CD14-positive monocyte (primary cell): Measurements from ENCODE around the gene THSD1. TPM values are rescaled to one million over a fixed set of nuclear protein-coding genes. Genes with fewer than 3 reads are reported as not detected.

ENCODE experiments used
- DNase-seq, 3 donors: peaks; one replicate each; pipeline ENCODE4 v3.0.0-alpha.2; 2011 to 2022
- H2AFZ ChIP-seq: 2 replicates; pipeline ENCODE4 v1.6.0; 2012; ENCODE audit warnings: mild to moderate bottlenecking, low read depth, low read length, inconsistent platforms; ENCODE audit not compliant: insufficient read depth, poor library complexity, severe bottlenecking
- H3K27ac ChIP-seq, 2 donors: 1 replicate in 1 of 2; 2 replicates in 1 of 2; pipeline ENCODE4 v1.5.1; 2012 to 2013; ENCODE audit warnings: low read length in 2 of 2, control low read depth in 1 of 2, inconsistent platforms in 1 of 2, low read depth in 1 of 2, mild to moderate bottlenecking in 1 of 2
- H3K27me3 ChIP-seq, 2 donors: one replicate each; pipeline versions ENCODE4 v1.6.0 to v1.6.1; 2011 to 2013; ENCODE audit warnings: low read length in 2 of 2; ENCODE audit not compliant: control insufficient read depth in 2 of 2, insufficient read depth in 2 of 2
- H3K36me3 ChIP-seq, 2 donors: replicated peaks in 1 of 2; 1 replicate in 1 of 2; 2 replicates in 1 of 2; pipeline versions ENCODE4 v1.5.1 to v1.6.1; 2012 to 2013; ENCODE audit warnings: low read length in 2 of 2, control low read depth in 1 of 2, inconsistent platforms in 1 of 2, mild to moderate bottlenecking in 1 of 2; ENCODE audit not compliant: insufficient read depth in 2 of 2, control insufficient read depth in 1 of 2
- H3K4me1 ChIP-seq, 2 donors: 1 replicate in 1 of 2; 2 replicates in 1 of 2; pipeline versions ENCODE4 v1.5.1 to v1.6.1; 2012 to 2013; ENCODE audit warnings: low read length in 2 of 2, control low read depth in 1 of 2, inconsistent platforms in 1 of 2, mild to moderate bottlenecking in 1 of 2, moderate library complexity in 1 of 2; ENCODE audit not compliant: insufficient read depth in 2 of 2, control insufficient read depth in 1 of 2
- H3K4me2 ChIP-seq: replicated peaks from 2 replicates; pipeline ENCODE3; 2012; ENCODE audit warnings: low read length, moderate library complexity, mild to moderate bottlenecking; ENCODE audit not compliant: poor library complexity, severe bottlenecking; ENCODE audit errors: extremely low read depth
- H3K4me3 ChIP-seq, 3 experiments: fragments of 200-600 bp in 1 of 3; sonication (generic) in 1 of 3; replicated peaks in 1 of 3; 1 replicate in 2 of 3; 2 replicates in 1 of 3; pipeline ENCODE4 v1.5.1; 2011 to 2013; ENCODE audit warnings: low read length in 3 of 3, mild to moderate bottlenecking in 3 of 3, control low read depth in 2 of 3, low read depth in 2 of 3, inconsistent platforms in 1 of 3, moderate library complexity in 1 of 3
- H3K79me2 ChIP-seq: 2 replicates; pipeline ENCODE4 v1.6.0; 2012; ENCODE audit warnings: mild to moderate bottlenecking, control low read depth, inconsistent platforms, low read length, moderate library complexity; ENCODE audit not compliant: insufficient read depth
- H3K9ac ChIP-seq: 2 replicates; pipeline ENCODE4 v1.6.0; 2017; ENCODE audit warnings: low read length, mild to moderate bottlenecking; ENCODE audit not compliant: insufficient read depth, poor library complexity, severe bottlenecking
- H3K9me3 ChIP-seq, 2 donors: replicated peaks in 1 of 2; 1 replicate in 1 of 2; 2 replicates in 1 of 2; pipeline versions ENCODE4 v1.5.1 to v1.6.1; 2012 to 2013; ENCODE audit warnings: low read length in 2 of 2, control low read depth in 1 of 2; ENCODE audit not compliant: control insufficient read depth in 1 of 2, insufficient read depth in 1 of 2
- H4K20me1 ChIP-seq: 2 replicates; pipeline ENCODE4 v1.6.0; 2012; ENCODE audit warnings: mild to moderate bottlenecking, low read length, control low read depth, moderate library complexity; ENCODE audit not compliant: insufficient read depth
- H3K27ac Mint-ChIP-seq, 7 donors: one replicate each; pipeline ENCODE4 v1.8.0; 2020; ENCODE audit warnings: mild to moderate bottlenecking in 7 of 7, mixed read lengths in 7 of 7, moderate library complexity in 6 of 7, inconsistent platforms in 2 of 7
- H3K27me3 Mint-ChIP-seq, 3 donors: one replicate each; pipeline ENCODE4 v1.8.0; 2021 to 2022; ENCODE audit warnings: low read depth in 3 of 3, mild to moderate bottlenecking in 3 of 3, mixed read lengths in 3 of 3, moderate library complexity in 3 of 3, inconsistent platforms in 1 of 3
- H3K36me3 Mint-ChIP-seq, 2 donors: one replicate each; pipeline ENCODE4 v1.8.0; 2020; ENCODE audit warnings: mixed read lengths in 2 of 2, inconsistent platforms in 1 of 2, mild to moderate bottlenecking in 1 of 2
- H3K4me1 Mint-ChIP-seq: one replicate; pipeline ENCODE4 v1.8.0; 2020; ENCODE audit warnings: mild to moderate bottlenecking, mixed read lengths
- H3K4me3 Mint-ChIP-seq, 2 donors: one replicate each; pipeline ENCODE4 v1.8.0; 2020; ENCODE audit warnings: mild to moderate bottlenecking in 2 of 2, mixed read lengths in 2 of 2, moderate library complexity in 1 of 2
- H3K9me3 Mint-ChIP-seq, 7 donors: one replicate each; pipeline ENCODE4 v1.8.0; 2020 to 2022; ENCODE audit warnings: mixed read lengths in 7 of 7, mild to moderate bottlenecking in 6 of 7, moderate library complexity in 6 of 7, inconsistent platforms in 2 of 7
- CTCF ChIP-seq: fragments of 200-600 bp; IDR thresholded peaks from one replicate; pipeline ENCODE4 v1.8.0; 2022; ENCODE audit warnings: antibody characterized with exemption, mild to moderate bottlenecking
- WGBS: methylation state at CpG from one replicate; pipeline ENCODE4 v1.1.5; 2013; ENCODE audit warnings: missing lambda C conversion rate; ENCODE audit not compliant: insufficient coverage; 5-methylcytosine and 5-hydroxymethylcytosine counted together
- intact Hi-C, 2 donors: fragments of 100-400 bp; cut with micrococcal nuclease; formaldehyde crosslinking; loops; one replicate each; pipeline versions ENCODE4 v1.15.0 to v1.15.1; 2023
- polyA plus RNA-seq, 3 donors: library from polyadenylated mRNA; depleted of rRNA in 1 of 3; unstranded in 2 of 3; stranded (reverse) in 1 of 3; fragments of 300-500 nt in 2 of 3; fragments of >200 nt in 1 of 3; fragmentation: Illumina TruSeq in 2 of 3; gene quantifications; 1 replicate in 2 of 3; 2 replicates in 1 of 3; pipeline ENCODE4 v1.2.3, GENCODE V29; 2012 to 2021

THSD1 gene
- polyA plus RNA-seq, 3 donors, result 0.52 TPM; not detected in 2

DNA sequence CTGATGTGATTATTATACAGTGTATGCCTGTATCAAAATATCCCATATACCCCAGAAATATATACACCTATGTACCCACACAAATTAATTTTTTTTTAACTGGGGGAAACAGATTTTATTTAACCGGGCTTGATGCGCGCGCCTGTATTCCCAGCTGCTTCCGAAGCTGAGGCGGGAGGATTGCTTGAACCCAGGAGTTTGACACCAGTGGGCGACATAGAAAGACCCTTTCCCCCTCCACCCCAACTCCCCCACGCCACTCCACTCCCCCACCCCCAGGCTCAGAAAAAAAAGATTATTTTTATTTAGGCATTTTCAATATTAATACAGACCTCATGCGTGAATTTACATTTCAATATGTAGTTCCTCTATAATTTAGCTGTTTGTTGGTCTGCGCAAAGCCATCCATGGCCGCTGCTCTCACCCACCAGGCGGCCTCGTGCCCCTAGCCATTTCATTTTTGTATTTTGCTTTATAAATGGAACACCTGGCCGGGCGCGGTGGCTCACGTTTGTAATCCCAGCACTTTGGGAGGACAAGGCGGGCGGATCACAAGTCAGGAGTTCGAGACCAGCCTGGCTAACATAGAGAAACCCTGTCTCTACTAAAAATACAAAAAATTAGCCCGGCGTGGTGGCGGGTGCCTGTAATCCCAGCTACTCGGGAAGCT, 45.3 kb upstream of the THSD1 start:
- Histone ChIP-seq H3K4me3 (no peak overlapping the region), H3K27me3 (no peaks in the 10 kb centered on the region), H3K9me3 (no peaks in the 10 kb centered on the region), H3K4me1 (peaks cover 32 to 41% of the 10 kb centered on the region in 2 donors), H2AFZ (no peak overlapping the region), H3K27ac (no peak overlapping the region), H3K79me2 (peaks cover 42% of the 10 kb centered on the region), H4K20me1 (peaks cover 19% of the 10 kb centered on the region), H3K9ac (no peak overlapping the region), H3K4me2 (no peak overlapping the region), H3K36me3 (peaks cover 0 to 5% of the 10 kb centered on the region in 2 donors)
- Mint-ChIP-seq H3K27ac (peak overlapping the region in 1 of 7 donors; percentile 30), H3K4me3 (no peak overlapping the region), H3K27me3 (no peaks in the 10 kb centered on the region), H3K4me1 (peaks cover 41% of the 10 kb centered on the region), H3K36me3 (peaks cover 0 to 2% of the 10 kb centered on the region in 2 donors), H3K9me3 (peaks cover 0 to 2% (median 0%) of the 10 kb centered on the region in 7 donors)
- TF ChIP-seq CTCF, result no peak
- intact Hi-C loops, result loop anchor here (5.0 to 10.0 kb wide), 5 partner anchors 106 to 439 kb away; partner anchors contain the start of genes SUGT1 (in 2 of the 2), ALG11 (in 1 of the 2) and ATP7B (in 1 of the 2)
- DNase-seq, result no peak
- 98% methylated on average over 12 of the region's 24 CpGs for WGBS

DNA sequence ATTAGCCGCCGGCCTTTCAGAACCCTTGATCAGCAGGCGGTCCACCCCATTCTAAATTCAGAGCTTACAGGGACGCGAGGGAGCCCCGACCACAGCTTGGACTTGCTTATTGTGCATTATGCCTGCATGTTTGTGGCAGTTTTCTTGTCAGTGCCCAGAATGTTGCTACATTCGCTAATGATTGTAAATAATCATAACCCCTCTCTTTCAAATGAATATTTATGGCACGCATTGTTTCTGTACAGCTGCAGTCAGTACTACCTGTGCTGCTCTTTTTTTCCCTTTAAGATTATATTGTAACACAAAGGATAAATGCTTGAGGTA, 44.8 kb upstream of the THSD1 start:
- Mint-ChIP-seq H3K9me3 (peaks cover 0 to 2% (median 0%) of the 10 kb centered on the region in 7 donors), H3K27me3 (no peaks in the 10 kb centered on the region), H3K27ac (peak overlapping the region in 4 of 7 donors; percentile 30 to 95 (median 94)), H3K4me1 (peaks cover 37% of the 10 kb centered on the region), H3K4me3 (peak overlapping the region; percentile 78 to 91), H3K36me3 (peaks cover 2 to 3% of the 10 kb centered on the region in 2 donors)
- WGBS, result 0% methylated on average over 6 of the region's 8 CpGs
- H3K9ac ChIP-seq, result peak overlapping the region; percentile 98
- peaks cover 29 to 36% of the 10 kb centered on the region in 2 donors for H3K4me1 ChIP-seq
- H2AFZ ChIP-seq, result peak overlapping the region; percentile 90
- no peak overlapping the region for H3K4me2 ChIP-seq
- TF ChIP-seq CTCF, result peak; percentile 82
- H3K9me3 ChIP-seq, result no peaks in the 10 kb centered on the region
- no peaks in the 10 kb centered on the region for H3K27me3 ChIP-seq
- no peak overlapping the region for H3K4me3 ChIP-seq
- intact Hi-C loops, result loop anchor here (5.0 to 10.0 kb wide), 5 partner anchors 106 to 438 kb away; partner anchors contain the start of genes SUGT1 (in 2 of the 2), ALG11 (in 1 of the 2) and ATP7B (in 1 of the 2)
- DNase-seq, result no peak
- peak overlapping the region in 1 of 2 donors; percentile 88 for H3K27ac ChIP-seq
- peaks cover 0 to 5% of the 10 kb centered on the region in 2 donors for H3K36me3 ChIP-seq
- H3K79me2 ChIP-seq, result peaks cover 43% of the 10 kb centered on the region
- peaks cover 19% of the 10 kb centered on the region for H4K20me1 ChIP-seq
